ENCODE results near the gene GALP.
"Not testable (repeated sequence)": the region's sequence is repeated elsewhere in the genome, so short reads cannot be mapped to it uniquely, and the experiment has no call there.

GALP gene

GRCh38 chr19:56193981-56194640 lies 18.3 kb downstream of the GALP start:
- DNase-seq = no peak

DNA sequence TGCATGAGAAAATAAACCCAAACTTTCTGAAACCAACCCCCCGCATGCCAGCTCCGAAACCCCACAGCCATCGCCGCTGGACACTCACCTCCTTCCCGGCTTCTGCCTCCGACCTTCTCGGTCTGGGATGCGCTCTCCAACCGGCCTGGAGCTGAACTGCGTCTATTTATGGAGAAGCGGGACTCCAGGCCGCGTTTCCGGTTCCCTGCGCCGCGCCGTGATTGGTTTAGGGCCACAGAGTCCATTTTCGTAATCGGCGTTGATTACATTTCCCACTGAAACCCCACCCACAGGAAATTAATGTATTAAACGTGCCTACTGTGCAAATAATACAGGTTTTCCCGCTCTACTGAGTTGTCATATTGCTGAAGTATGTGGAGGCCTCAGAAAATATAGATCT lies 21.8 kb downstream of the GALP start, which contains the start of gene ZSCAN5B:
TSS of gene ZSCAN5B (minus strand) at position 138 of the 400 bp plus-strand sequence. CDS start 4,731 bp downstream, outside the sequence.
- DNase-seq = not testable (repeated sequence)

GRCh38 chr19:56199687-56200086 lies 23.9 kb downstream of the GALP start:
- no peak for DNase-seq

DNA sequence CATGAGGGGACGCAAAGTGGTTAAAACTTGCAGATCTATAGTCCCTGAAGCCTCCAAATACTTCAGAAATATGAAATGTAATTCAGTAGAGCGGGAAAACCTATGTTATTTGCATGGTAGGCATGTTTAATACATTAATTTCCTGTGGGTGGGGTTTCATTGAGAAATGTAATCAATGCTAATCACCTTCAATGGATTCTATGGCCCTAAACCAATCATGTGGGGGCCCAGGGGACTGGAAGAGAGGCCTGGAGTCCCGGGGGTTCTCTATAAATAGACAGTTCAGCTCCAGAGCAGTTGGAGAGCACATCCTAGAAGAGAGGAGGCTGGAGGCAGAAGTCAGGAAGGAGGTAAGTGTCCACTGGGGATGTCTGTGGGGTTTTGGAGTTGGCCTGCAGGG lies 26.2 kb downstream of the GALP start, which contains the start of gene ZSCAN5C:
TSS of gene ZSCAN5C (plus strand) at position 301 of the 400 bp plus-strand sequence. CDS start 3,641 bp downstream, outside the sequence.
- DNase-seq = no peak

DNA sequence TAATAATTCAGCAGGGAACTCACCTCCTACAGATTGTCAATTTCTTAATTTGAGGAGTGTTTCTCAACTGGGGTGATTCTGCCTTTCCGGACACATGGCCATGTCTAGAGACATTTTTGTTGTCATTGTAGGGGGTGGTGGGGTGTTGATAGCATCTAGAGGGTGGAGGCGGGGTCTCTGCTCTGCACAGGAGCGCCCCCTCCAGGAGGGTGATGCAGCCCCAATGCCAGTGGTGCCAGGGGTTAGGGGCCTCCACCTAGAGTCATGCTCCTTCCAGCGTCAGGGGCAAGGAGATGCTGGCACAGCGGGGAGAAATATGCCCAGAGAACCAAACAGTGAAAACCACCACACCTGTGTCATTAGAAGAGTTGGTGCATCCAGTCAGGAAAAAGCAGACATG lies 31.8 kb downstream of the GALP start:
- not testable (repeated sequence) for DNase-seq

GRCh38 chr19:56209091-56209490 lies 33.3 kb downstream of the GALP start:
- DNase-seq = no peak

GRCh38 chr19:56210036-56210435 lies 34.2 kb downstream of the GALP start:
- not testable (repeated sequence) for DNase-seq

DNA sequence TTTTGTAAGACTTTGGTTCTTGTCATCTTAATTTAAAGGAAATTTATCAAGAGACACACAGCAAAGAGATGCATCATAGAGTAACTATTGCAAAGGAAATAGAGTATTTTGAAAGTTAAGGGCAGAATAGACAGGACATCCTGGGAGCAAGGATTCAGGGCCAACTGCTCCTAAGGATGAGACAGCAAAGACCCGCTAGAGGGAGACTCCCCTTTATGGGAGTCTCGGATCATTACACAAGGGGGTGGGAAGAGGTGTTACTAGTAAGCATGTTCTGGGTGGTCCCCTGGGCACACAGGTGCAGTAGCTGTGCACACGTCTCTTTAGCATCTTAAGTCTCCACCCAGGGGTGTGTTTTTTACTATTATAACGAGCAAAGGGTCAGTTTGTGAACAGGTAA lies 35.9 kb downstream of the GALP start:
- DNase-seq = no peak

DNA sequence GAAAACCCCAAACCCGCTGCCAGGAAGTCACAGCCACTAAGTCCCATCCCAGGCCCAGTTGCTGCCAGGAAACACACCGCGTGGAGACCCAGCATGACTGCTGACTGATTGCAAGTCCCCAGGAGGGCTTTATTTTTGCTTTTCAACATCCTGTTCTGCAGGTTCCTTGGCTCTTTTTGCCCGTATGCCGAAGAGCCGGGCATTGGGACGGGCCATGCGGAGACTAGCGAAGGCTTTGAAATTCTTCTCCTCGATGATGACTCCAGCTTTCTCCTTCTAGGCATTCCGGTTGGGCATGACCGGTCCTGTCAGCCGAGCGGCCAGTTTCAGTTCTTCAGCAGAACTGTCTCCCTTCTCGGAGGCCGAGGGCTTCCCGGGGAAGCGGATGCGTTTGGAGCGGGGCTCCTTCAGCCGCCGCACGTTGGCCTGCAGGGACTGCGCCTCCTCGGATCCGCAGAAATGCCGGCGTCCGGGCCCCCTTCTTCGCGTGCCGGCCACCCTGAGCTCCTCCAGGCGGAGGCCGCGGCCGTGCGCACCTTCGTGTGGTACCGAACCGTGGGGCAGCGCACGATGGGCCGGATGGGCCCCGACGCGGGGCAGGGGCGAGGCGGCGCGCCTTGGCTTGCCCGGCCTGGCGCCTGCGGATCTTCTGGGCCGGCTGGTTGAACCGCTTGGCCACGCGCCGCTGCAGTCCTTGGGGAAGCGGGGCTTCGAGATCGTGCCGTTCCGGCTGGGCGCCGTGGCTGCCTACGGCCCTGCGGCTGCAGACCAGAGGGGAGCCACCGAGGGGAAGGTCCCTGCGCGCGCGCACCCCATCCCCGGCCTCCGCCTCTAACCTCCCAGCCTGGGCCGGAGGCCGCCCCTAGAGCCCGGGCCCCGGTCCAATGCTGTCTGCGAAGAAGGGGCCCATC lies 41.5 kb downstream of the GALP start:
- DNase-seq = peak; percentile 77

- DNase-seq = no peak
Observed at GRCh38 chr19:56218961-56219360, 43.2 kb downstream of the GALP start.

GRCh38 chr19:56221442-56221841 lies 45.6 kb downstream of the GALP start:
- peak; percentile 55 for DNase-seq

DNA sequence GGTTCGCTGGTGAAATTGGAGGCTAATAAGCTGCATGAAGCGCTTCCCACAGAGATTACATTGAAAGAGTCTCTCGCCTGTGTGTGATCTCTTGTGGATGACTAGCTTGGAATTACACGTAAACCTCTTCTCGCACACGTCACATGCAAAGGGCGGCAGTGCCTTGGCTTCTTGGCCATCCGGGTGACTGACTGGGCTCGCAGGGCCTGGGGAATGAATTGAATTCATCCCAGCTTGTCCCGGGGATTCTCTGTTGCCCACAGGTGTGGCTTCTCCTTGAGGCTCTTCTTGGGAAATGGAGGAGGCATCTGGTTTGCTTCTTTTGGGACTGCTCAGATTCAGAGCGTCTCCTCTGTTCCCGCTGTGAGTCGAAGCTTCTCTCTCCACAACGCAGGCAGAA lies 46.0 kb downstream of the GALP start:
- DNase-seq = no peak

GRCh38 chr19:56222901-56223300 lies 47.1 kb downstream of the GALP start:
- DNase-seq = no peak

DNA sequence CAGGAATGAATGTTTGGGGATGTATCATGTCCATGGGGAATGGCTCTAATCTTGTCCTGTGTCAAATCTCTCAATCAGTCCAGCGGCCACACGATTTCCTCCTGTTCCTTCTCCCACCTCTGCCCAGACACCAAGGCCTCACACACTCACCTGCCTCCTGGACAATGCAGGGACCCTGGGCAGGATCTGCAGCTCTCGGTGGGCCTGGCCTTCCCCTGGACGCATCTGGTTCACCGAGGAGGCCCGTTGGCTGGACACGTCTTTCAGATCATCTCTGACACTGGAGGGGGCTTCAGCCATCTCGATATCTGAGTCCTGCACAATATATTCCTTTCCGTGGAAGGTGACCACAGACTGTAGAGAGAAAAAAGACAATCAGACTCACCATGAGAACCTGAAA lies 47.7 kb downstream of the GALP start:
- no peak for DNase-seq

Measured in islet precursor cell (in vitro differentiated cells).